ENCODE data around the gene MLLT11.

The MLLT11 gene

DNA sequence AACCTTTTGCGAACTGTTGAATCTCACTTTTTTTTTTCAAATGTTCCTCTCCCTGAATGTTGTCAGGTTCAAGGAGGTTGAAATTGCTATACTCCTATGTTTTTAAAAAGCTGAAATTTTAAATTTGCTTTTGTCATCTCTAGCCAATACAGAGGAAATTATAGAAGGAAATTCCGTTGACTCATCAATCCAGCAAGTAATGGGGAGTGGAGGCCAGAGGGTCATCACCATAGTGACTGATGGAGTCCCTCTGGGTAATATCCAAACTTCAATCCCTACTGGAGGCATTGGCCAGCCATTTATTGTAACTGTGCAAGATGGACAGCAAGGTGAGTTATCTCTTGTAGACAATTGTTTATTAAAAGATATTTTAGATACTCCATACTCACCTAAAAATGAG lies 46.7 kb downstream of the MLLT11 start:
- H3K4me3 ChIP-seq (ENCODE audit: low read length) = no peak overlapping the region
- H3K36me3 ChIP-seq (ENCODE audit: control insufficient read depth, insufficient read depth, low read length) = peaks cover 3% of the 10 kb centered on the region
- H3K4me1 ChIP-seq (ENCODE audit: control insufficient read depth, insufficient read depth, low read length) = no peaks in the 10 kb centered on the region
- H3K9ac ChIP-seq (ENCODE audit: low read length) = no peak overlapping the region
- no peaks in the 10 kb centered on the region for H3K27me3 ChIP-seq (ENCODE audit: control insufficient read depth, insufficient read depth, low read length)
- H3K27ac ChIP-seq (ENCODE audit: low read depth, low read length) = no peak overlapping the region

DNA sequence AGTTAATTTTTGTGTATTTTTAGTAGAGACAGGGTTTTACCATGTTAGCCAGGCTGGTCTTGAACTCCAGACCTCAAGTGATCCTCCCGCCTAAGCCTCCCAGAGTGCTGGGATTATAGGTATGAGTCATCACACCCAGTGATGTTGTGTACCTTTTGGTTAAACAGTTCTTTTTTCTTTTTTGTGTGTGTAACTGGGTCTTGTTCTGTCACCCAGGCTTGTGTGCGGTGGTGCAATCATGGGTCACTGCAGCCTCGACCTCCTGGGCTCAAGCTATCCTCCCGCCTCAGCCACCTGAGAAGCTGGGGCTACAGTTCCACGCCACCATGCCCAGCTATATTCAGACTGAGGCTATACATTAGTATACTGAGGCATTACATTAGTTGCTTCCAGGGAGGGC lies 48.1 kb downstream of the MLLT11 start:
- H3K36me3 ChIP-seq (ENCODE audit: control insufficient read depth, insufficient read depth, low read length) = peaks cover 3% of the 10 kb centered on the region
- H3K9ac ChIP-seq (ENCODE audit: low read length) = no peak overlapping the region
- H3K4me3 ChIP-seq (ENCODE audit: low read length) = no peak overlapping the region
- no peaks in the 10 kb centered on the region for H3K27me3 ChIP-seq (ENCODE audit: control insufficient read depth, insufficient read depth, low read length)
- H3K27ac ChIP-seq (ENCODE audit: low read depth, low read length) = no peak overlapping the region
- H3K4me1 ChIP-seq (ENCODE audit: control insufficient read depth, insufficient read depth, low read length) = no peaks in the 10 kb centered on the region

DNA sequence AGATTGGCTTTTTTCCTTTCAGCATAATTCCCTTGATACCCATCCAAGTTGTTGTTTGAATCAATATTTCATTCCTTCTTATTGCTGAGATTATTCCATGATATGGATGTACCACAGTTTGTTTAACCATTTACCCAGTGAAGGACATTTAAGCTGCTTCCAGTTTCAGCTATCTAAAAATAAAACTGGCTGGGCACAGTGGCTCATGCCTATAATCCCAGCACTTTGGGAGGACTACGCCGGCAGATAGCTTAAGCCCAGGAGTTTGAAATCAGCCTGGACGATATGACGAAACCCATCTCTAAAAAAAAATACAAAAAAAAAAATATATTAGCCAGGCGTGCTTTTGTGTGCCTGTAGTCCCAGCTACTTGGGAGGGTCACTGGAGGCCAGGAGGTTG lies 53.7 kb downstream of the MLLT11 start:
- Histone ChIP-seq H3K27ac (ENCODE audit: low read depth, low read length) (no peak overlapping the region), H3K9ac (ENCODE audit: low read length) (no peak overlapping the region), H3K36me3 (ENCODE audit: control insufficient read depth, insufficient read depth, low read length) (peaks cover 7% of the 10 kb centered on the region), H3K27me3 (ENCODE audit: control insufficient read depth, insufficient read depth, low read length) (no peaks in the 10 kb centered on the region), H3K4me3 (ENCODE audit: low read length) (no peak overlapping the region), H3K4me1 (ENCODE audit: control insufficient read depth, insufficient read depth, low read length) (no peaks in the 10 kb centered on the region)
